Endothelial cell of umbilical vein (primary cell): Measurements from ENCODE around the gene CRACR2A.

Experiments used
- EZH2 ChIP-seq: IDR thresholded peaks from 2 replicates; pipeline ENCODE4 v1.6.1; 2012; ENCODE audit warnings: borderline replicate concordance, low read depth, mild to moderate bottlenecking, moderate library complexity, low read length, inconsistent platforms; ENCODE audit not compliant: severe bottlenecking
- GATA2 ChIP-seq: IDR thresholded peaks from 2 replicates; pipeline ENCODE4 v1.7.0; 2011; ENCODE audit warnings: low read depth, mild to moderate bottlenecking, moderate library complexity, mixed read lengths, low read length; ENCODE audit not compliant: insufficient read length, insufficient read depth
- POLR2A ChIP-seq: IDR thresholded peaks from 2 replicates; pipeline ENCODE4 v1.6.1; 2012; ENCODE audit warnings: low read depth, mild to moderate bottlenecking, control low read depth, low read length
- POLR2AphosphoS5 ChIP-seq: IDR thresholded peaks from 2 replicates; pipeline ENCODE4 v1.6.1; 2012; ENCODE audit warnings: low read depth, mild to moderate bottlenecking, control low read depth, low read length, moderate library complexity; ENCODE audit not compliant: insufficient read depth
- TF ChIP-seq, protein P1 (sequence below), 2 donors: IDR thresholded peaks; 1 replicate in 1 of 2; 2 replicates in 1 of 2; pipeline ENCODE4 v1.5.1; 2011; ENCODE audit warnings: low read length in 2 of 2, mild to moderate bottlenecking in 2 of 2, moderate library complexity in 2 of 2, control low read depth in 1 of 2, inconsistent platforms in 1 of 2, low read depth in 1 of 2; ENCODE audit not compliant: insufficient read depth in 1 of 2; ENCODE audit errors: extremely low read depth in 1 of 2

DNA sequence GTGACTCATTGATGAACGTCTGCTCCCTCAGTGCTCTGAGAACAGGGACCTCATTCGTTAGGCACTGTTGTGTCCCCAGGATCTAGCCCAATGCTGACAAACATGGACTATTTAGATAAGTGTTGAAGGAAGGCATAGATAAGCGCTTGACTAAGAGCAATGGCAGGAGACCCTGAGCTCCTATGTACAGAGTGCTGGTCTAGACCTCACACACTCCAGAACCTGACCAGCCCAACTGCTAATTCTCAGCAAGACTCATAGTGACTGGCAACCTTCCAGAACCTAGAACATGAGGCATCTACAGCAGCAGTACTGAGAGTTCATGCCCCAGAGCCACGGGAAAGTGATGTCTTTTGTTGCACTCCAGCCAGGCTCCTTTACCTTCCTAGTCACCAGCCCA lies 69.2 kb downstream of the CRACR2A start:
- TF ChIP-seq POLR2A, result no peak
- TF ChIP-seq, protein P1, sequence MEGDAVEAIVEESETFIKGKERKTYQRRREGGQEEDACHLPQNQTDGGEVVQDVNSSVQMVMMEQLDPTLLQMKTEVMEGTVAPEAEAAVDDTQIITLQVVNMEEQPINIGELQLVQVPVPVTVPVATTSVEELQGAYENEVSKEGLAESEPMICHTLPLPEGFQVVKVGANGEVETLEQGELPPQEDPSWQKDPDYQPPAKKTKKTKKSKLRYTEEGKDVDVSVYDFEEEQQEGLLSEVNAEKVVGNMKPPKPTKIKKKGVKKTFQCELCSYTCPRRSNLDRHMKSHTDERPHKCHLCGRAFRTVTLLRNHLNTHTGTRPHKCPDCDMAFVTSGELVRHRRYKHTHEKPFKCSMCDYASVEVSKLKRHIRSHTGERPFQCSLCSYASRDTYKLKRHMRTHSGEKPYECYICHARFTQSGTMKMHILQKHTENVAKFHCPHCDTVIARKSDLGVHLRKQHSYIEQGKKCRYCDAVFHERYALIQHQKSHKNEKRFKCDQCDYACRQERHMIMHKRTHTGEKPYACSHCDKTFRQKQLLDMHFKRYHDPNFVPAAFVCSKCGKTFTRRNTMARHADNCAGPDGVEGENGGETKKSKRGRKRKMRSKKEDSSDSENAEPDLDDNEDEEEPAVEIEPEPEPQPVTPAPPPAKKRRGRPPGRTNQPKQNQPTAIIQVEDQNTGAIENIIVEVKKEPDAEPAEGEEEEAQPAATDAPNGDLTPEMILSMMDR (IDR thresholded peaks at IDR 0.05; ENCODE audit: extremely low read depth in 1 of 2, insufficient read depth in 1 of 2, low read depth in 1 of 2, low read length in 2 of 2), result no peak
- TF ChIP-seq EZH2, result no peak
- no peak for TF ChIP-seq GATA2
- TF ChIP-seq POLR2AphosphoS5, result no peak
